Measurements from ENCODE around the gene POLR2I. TPM values are rescaled to one million over a fixed set of nuclear protein-coding genes. Genes with fewer than 3 reads are reported as not detected.
A peak's percentile ranks its signal among the peaks of the same experiment; 100 is the strongest.

The POLR2I gene
- total and polyA plus RNA-seq, 2 of the 13 experiments (the other 11 are each of a cell fraction or from before 2014, with no cell fraction given) = 40.5 to 104 TPM

DNA sequence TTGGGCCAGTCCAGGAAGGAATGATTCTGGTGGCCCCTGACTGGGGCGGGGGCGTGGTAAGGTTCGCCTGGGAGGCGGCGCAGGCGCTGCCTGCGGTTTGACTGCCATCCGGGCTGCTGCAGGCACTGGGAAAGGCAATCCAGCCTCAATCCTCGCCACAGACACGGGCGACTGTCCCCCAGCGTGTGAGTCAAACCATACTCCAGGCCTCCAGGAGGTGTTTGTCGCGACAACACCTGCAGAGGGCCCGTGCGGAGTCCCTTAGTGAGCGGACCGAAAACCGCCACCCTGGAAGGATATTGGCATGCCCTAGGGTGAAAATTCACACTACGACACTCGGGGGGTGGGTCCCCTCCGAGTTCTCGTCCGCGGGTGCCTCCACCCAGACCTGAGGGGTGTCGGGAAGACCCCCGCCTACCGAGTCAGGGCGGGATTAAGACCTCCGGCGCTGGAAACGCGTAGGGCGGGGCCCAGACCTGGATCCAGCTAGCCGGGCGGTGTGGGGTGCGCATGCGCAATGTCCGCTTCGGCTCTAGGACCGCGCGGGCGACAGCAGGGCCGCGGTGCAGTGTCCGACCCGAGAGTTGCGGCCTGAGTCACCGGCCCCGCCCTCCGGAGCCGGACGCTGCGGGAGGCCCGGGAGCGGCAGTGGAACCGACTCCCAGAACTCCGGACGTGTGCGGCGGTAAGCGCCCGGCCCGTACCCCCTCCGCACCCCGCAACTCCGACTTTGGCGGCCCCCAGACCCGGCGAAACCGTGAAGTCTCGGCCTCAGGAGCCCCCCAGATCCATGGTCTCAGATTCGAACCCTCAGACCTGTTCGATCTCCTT, 25.0 kb upstream of the POLR2I start, which contains the start of gene CAPNS1 (continued):
- TF ChIP-seq, protein P1, sequence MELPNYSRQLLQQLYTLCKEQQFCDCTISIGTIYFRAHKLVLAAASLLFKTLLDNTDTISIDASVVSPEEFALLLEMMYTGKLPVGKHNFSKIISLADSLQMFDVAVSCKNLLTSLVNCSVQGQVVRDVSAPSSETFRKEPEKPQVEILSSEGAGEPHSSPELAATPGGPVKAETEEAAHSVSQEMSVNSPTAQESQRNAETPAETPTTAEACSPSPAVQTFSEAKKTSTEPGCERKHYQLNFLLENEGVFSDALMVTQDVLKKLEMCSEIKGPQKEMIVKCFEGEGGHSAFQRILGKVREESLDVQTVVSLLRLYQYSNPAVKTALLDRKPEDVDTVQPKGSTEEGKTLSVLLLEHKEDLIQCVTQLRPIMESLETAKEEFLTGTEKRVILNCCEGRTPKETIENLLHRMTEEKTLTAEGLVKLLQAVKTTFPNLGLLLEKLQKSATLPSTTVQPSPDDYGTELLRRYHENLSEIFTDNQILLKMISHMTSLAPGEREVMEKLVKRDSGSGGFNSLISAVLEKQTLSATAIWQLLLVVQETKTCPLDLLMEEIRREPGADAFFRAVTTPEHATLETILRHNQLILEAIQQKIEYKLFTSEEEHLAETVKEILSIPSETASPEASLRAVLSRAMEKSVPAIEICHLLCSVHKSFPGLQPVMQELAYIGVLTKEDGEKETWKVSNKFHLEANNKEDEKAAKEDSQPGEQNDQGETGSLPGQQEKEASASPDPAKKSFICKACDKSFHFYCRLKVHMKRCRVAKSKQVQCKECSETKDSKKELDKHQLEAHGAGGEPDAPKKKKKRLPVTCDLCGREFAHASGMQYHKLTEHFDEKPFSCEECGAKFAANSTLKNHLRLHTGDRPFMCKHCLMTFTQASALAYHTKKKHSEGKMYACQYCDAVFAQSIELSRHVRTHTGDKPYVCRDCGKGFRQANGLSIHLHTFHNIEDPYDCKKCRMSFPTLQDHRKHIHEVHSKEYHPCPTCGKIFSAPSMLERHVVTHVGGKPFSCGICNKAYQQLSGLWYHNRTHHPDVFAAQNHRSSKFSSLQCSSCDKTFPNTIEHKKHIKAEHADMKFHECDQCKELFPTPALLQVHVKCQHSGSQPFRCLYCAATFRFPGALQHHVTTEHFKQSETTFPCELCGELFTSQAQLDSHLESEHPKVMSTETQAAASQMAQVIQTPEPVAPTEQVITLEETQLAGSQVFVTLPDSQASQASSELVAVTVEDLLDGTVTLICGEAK (IDR thresholded peaks at IDR 0.05) = no peak
- TF ChIP-seq, protein P1 (CRISPR knock-in tag; IDR thresholded peaks at IDR 0.05) = no peak; the same call in 1 of the 2 replicates
- TF ChIP-seq, protein P2, sequence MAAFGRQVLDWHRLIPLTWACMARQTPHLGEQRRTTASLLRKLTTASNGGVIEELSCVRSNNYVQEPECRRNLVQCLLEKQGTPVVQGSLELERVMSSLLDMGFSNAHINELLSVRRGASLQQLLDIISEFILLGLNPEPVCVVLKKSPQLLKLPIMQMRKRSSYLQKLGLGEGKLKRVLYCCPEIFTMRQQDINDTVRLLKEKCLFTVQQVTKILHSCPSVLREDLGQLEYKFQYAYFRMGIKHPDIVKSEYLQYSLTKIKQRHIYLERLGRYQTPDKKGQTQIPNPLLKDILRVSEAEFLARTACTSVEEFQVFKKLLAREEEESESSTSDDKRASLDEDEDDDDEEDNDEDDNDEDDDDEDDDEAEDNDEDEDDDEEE (CRISPR knock-in tag; IDR thresholded peaks at IDR 0.05) = peak; percentile 86
- TF ChIP-seq, protein P3, sequence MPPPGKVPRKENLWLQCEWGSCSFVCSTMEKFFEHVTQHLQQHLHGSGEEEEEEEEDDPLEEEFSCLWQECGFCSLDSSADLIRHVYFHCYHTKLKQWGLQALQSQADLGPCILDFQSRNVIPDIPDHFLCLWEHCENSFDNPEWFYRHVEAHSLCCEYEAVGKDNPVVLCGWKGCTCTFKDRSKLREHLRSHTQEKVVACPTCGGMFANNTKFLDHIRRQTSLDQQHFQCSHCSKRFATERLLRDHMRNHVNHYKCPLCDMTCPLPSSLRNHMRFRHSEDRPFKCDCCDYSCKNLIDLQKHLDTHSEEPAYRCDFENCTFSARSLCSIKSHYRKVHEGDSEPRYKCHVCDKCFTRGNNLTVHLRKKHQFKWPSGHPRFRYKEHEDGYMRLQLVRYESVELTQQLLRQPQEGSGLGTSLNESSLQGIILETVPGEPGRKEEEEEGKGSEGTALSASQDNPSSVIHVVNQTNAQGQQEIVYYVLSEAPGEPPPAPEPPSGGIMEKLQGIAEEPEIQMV (CRISPR knock-in tag; IDR thresholded peaks at IDR 0.05; ENCODE audit: low read depth) = 0 out of 2 replicates have a peak, but pooled peaks have one; percentile 58
- 0 out of 2 replicates have a peak, but pooled peaks have one; percentile 8 for TF ChIP-seq ZNF629 (CRISPR knock-in tag; conservative IDR thresholded peaks at IDR 0.05)
- peak; percentile 58; the same call in 1 of the 2 replicates for TF ChIP-seq ELF3 (CRISPR knock-in tag; IDR thresholded peaks at IDR 0.05)
- TF ChIP-seq ZNF577 (CRISPR knock-in tag; IDR thresholded peaks at IDR 0.05; ENCODE audit: borderline replicate concordance, low read depth) = no peak
- peak; percentile 70; the same call in 1 of the 2 replicates for TF ChIP-seq POGZ (CRISPR knock-in tag; IDR thresholded peaks at IDR 0.05)
- TF ChIP-seq, protein P4, sequence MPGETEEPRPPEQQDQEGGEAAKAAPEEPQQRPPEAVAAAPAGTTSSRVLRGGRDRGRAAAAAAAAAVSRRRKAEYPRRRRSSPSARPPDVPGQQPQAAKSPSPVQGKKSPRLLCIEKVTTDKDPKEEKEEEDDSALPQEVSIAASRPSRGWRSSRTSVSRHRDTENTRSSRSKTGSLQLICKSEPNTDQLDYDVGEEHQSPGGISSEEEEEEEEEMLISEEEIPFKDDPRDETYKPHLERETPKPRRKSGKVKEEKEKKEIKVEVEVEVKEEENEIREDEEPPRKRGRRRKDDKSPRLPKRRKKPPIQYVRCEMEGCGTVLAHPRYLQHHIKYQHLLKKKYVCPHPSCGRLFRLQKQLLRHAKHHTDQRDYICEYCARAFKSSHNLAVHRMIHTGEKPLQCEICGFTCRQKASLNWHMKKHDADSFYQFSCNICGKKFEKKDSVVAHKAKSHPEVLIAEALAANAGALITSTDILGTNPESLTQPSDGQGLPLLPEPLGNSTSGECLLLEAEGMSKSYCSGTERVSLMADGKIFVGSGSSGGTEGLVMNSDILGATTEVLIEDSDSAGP (CRISPR knock-in tag; IDR thresholded peaks at IDR 0.05; ENCODE audit: borderline replicate concordance) = peak; percentile 89
- peak; percentile 91 for TF ChIP-seq RBFOX2 (IDR thresholded peaks at IDR 0.05; ENCODE audit: low read depth, low read length)
- TF ChIP-seq SMAD1 (CRISPR knock-in tag; IDR thresholded peaks at IDR 0.05; ENCODE audit: borderline replicate concordance, low read depth) = peak; percentile 75; the same call in 1 of the 2 replicates
- 0 out of 2 replicates have a peak, but pooled peaks have one; percentile 27 for TF ChIP-seq IRX3 (CRISPR knock-in tag; IDR thresholded peaks at IDR 0.05; ENCODE audit: borderline replicate concordance, low read depth)
- peak; percentile 24; the same call in 1 of the 2 replicates for TF ChIP-seq ZNF160 (CRISPR knock-in tag; IDR thresholded peaks at IDR 0.05)
- no peak for TF ChIP-seq TCF12 (IDR thresholded peaks at IDR 0.05)
- peak; percentile 19; the same call in 1 of the 2 replicates for TF ChIP-seq TCF12 (CRISPR knock-in tag; IDR thresholded peaks at IDR 0.05)
